HFFc6 (cell line): ENCODE measurements around the gene ST14. TPM values are rescaled to one million over a fixed set of nuclear protein-coding genes. Genes with fewer than 3 reads are reported as not detected.
"Not testable (repeated sequence)": the region's sequence is repeated elsewhere in the genome, so short reads cannot be mapped to it uniquely, and the experiment has no call there.

Experiments
- DNase-seq: peaks from one replicate; pipeline ENCODE4 v3.0.0-alpha.2; 2018
- H3K27ac Mint-ChIP-seq: 2 replicates; pipeline ENCODE4 v1.8.0; 2020; ENCODE audit warnings: mild to moderate bottlenecking, mixed read lengths
- H3K27me3 Mint-ChIP-seq: 2 replicates; pipeline ENCODE4 v1.8.0; 2021; ENCODE audit warnings: mild to moderate bottlenecking, moderate library complexity, mixed read lengths; ENCODE audit not compliant: insufficient read depth
- H3K36me3 Mint-ChIP-seq: 2 replicates; pipeline ENCODE4 v1.8.0; 2021; ENCODE audit warnings: low read depth, mixed read lengths
- H3K4me1 Mint-ChIP-seq: 2 replicates; pipeline ENCODE4 v1.8.0; 2020; ENCODE audit warnings: low read depth, mixed read lengths
- H3K4me3 Mint-ChIP-seq: 2 replicates; pipeline ENCODE4 v1.8.0; 2020; ENCODE audit warnings: mild to moderate bottlenecking, moderate library complexity, mixed read lengths
- H3K9me3 Mint-ChIP-seq: 2 replicates; pipeline ENCODE4 v1.8.0; 2020; ENCODE audit warnings: mild to moderate bottlenecking, mixed read lengths
- CTCF ChIP-seq: fragments of 200-600 bp; sonication (generic); IDR thresholded peaks from 2 replicates; pipeline ENCODE4 v1.5.0; 2021; ENCODE audit warnings: antibody characterized with exemption, mild to moderate bottlenecking
- total RNA-seq, 6 experiments: library from RNA; stranded (reverse); fragmentation: NEBNext Ultra II Directional; extraction: Animal tissue kit (Norgen Biotek cat#: 25700); gene quantifications; 2 replicates in 1 of 6; 3 replicates in 5 of 6; pipeline ENCODE4 v1.2.3, GENCODE V29; 2021

Gene ST14
- total RNA-seq, 6 experiments from 2014 or later = not detected

GRCh38 chr11:130237282-130238006, 77.9 kb downstream of the ST14 start:
- no peak for TF ChIP-seq CTCF
- Mint-ChIP-seq H3K4me1 (no peaks in the 10 kb centered on the region), H3K4me3 (no peak overlapping the region), H3K27ac (no peak overlapping the region), H3K27me3 (no peaks in the 10 kb centered on the region), H3K36me3 (no peaks in the 10 kb centered on the region), H3K9me3 (no peaks in the 10 kb centered on the region)
- no peak for DNase-seq

GRCh38 chr11:130241713-130242112, 82.1 kb downstream of the ST14 start:
- no peaks in the 10 kb centered on the region for H3K9me3 Mint-ChIP-seq
- no peaks in the 10 kb centered on the region for H3K36me3 Mint-ChIP-seq
- H3K4me3 Mint-ChIP-seq = no peak overlapping the region
- TF ChIP-seq CTCF = no peak
- H3K27ac Mint-ChIP-seq = no peak overlapping the region
- DNase-seq = no peak
- H3K27me3 Mint-ChIP-seq = no peaks in the 10 kb centered on the region
- H3K4me1 Mint-ChIP-seq = peaks cover 5% of the 10 kb centered on the region

GRCh38 chr11:130243816-130244215, 84.2 kb downstream of the ST14 start:
- Mint-ChIP-seq H3K27me3 (no peaks in the 10 kb centered on the region), H3K36me3 (no peaks in the 10 kb centered on the region), H3K9me3 (no peaks in the 10 kb centered on the region), H3K4me1 (peaks cover 11% of the 10 kb centered on the region), H3K27ac (no peak overlapping the region), H3K4me3 (no peak overlapping the region)
- TF ChIP-seq CTCF = no peak
- DNase-seq = no peak

GRCh38 chr11:130244848-130245247, 85.3 kb downstream of the ST14 start:
- Mint-ChIP-seq H3K27me3 (no peaks in the 10 kb centered on the region), H3K4me3 (no peak overlapping the region), H3K9me3 (no peaks in the 10 kb centered on the region), H3K36me3 (no peaks in the 10 kb centered on the region), H3K27ac (no peak overlapping the region), H3K4me1 (peaks cover 11% of the 10 kb centered on the region)
- TF ChIP-seq CTCF = no peak
- DNase-seq = no peak

GRCh38 chr11:130245375-130245774, 85.8 kb downstream of the ST14 start:
- H3K4me1 Mint-ChIP-seq = peaks cover 11% of the 10 kb centered on the region
- not testable (repeated sequence) for H3K4me3 Mint-ChIP-seq, H3K27ac Mint-ChIP-seq, H3K36me3 Mint-ChIP-seq, H3K27me3 Mint-ChIP-seq, H3K9me3 Mint-ChIP-seq, DNase-seq

- H3K9me3 Mint-ChIP-seq = no peaks in the 10 kb centered on the region
- no peaks in the 10 kb centered on the region for H3K36me3 Mint-ChIP-seq
- no peak overlapping the region; the same call in 1 of the 2 replicates for H3K27ac Mint-ChIP-seq
- H3K4me3 Mint-ChIP-seq = no peak overlapping the region
- no peaks in the 10 kb centered on the region for H3K27me3 Mint-ChIP-seq
- peaks cover 11% of the 10 kb centered on the region for H3K4me1 Mint-ChIP-seq
- TF ChIP-seq CTCF = no peak
- DNase-seq = no peak
Measured at GRCh38 chr11:130246270-130246669, 86.7 kb downstream of the ST14 start.
